Smooth muscle cell of the brain vasculature (primary cell): ENCODE results near the gene ANKS4B.
"Not testable (repeated sequence)": the region's sequence is repeated elsewhere in the genome, so short reads cannot be mapped to it uniquely, and the experiment has no call there.

Experiments used
- DNase-seq: peaks from one replicate; pipeline ENCODE4 v3.0.0-alpha.2; 2012; ENCODE audit warnings: low read depth, low spot score

ANKS4B gene

DNA sequence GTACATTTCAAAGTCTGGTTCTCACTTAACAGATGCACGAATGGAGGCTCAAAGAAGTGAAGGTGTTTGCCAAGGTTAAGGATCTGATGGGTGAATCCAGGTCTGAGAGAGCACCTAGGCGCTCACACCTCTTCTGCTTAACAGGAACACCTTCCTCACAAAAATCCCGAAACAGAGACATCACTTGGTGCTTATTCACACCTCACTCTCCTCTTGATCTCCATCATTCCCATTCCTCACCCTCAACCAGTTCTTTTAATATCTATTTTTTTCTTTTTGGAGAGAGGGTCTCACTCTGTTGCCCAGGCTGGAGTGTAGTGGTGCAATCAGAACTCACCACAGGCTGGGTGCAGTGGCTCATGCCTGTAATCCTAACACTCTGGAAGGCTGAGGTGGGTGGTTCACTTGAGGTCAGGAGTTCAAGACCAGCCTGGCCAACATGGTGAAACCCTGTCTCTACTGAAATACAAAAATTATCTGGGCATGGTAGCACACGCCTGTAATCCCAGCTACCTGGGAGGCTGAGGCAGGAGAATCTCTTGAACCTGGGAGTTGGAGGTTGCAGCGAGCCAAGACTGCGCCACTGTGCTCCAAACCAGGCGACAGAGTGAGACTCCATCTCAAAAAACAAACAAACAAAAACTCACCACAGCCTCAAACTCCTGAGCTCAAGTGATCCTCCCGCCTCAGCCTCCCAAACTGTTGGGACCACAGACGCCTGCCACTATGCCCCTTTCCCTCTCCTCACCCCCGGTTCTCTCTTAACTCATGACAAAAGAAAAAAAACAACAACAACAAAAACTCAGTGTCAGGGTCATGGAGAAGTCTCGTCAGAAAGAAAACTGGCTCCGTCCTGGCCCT, 29.5 kb downstream of the ANKS4B start:
- no peak for DNase-seq

DNA sequence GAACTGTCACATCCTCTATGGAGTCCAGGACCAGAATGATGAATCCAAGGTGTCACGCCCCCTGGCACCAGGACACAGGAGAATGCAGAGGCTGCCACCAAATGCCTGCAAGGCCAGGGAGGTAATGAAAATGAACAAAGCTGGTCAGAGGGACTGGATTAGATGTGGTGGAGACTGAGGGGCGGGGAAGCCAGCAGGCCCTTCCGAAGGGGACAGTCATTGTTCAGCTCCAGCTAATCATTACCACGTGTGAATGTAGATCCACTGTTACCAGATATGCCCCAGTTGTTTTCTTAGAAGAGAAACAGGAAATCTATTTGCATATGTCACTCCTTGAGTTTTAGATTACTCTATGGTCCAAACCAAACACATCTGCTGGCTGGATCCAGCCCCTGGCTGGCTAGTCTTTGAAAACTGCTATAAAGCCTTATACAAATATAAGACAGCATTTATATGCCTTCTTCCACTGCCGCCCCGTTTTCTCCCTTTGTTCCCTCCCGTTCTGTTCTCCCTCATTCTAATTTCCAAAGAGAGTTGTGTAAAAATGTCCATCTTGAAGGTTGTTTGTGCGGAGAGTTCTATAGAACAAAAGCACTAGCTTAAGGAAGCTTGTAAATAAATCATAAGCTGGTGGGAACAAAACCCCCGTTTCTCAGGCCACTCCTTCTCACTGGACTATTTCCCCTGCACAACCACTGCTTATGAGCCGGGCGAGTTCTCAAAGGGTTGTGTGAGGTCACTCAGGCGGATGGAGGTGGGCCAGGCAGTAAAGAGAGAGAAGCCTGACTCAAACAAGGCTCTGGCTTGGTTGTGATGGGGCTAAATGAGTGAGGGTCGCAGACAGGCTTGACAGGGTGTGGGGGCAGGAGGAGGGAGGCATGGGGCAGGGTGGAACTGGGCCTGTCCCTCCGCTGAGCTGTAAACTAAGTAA, 30.4 kb downstream of the ANKS4B start:
- DNase-seq, result no peak

DNA sequence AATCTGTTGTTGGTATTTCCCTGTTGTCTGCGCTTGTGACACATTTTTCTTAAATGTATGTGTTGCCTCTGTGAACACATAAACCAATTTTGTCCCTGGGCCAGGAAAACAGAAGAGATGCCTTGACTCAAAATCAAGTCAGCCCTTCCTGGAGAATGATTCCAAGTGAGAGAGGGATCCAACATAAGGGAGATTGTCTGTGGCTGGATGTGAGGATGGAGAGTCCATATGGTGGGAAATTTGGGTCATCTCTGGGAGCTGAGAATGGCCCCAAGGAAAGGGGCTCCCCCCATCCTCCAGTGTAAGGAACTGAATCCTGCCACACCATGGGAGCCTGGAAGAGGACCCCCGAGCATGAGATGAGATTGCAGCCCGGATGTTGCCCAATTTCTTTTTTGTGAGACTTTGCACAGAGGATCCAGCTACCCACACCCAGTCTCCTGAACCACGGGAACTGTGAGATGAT, 31.1 kb downstream of the ANKS4B start:
- DNase-seq, result no peak

DNA sequence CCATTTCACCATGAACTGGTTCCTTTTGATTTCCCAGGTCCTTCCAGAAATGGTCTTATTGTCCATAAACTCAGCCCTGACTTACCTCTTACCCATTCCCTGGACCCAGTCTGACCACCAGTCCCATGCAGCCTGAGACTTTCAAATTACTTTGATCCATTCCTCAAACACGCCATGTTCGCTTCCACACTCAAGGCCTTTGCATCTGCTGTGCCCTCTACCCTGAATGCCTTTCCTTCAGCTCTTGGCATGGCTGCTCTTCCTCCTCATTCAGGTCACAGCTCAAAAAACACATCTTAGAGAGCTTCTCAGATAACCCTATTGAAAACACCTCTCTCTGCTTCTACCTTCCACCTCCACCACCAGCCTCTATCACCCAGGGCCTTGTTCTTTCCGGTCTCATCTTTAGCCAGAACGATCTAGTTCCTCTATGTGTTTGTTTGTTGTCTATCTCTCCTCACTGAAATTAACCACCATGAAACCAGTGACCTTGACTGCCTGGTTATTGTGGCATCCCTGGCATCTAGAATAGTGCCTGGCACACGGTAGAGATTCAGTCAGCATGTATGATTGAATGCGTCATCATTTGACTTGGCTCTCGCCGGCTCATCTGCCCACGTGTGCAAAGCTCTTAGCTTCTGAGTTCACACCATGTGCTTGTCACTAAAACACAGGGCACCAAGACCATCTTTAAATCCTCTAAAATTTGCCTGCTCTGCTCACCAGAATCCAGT, 31.8 kb downstream of the ANKS4B start:
- no peak for DNase-seq

DNA sequence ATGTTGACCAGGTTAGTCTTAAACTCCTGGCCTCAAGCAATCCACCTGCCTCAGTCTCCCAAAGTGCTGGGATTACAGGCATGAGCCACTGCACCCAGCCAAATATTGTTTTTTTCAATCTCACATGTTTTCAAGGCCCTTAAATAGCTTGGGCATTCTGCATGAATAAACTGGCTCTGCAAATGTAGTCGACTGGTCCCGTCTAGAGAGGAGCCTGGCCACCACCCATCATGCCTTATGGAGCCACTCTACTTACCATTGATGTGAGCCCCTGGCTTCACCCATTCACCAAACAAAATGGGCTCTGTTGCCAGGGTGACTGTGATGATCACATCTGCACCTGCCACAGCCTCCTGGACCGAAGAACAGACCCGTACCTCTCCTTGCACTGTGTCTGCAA, 33.8 kb downstream of the ANKS4B start:
- DNase-seq, result no peak

DNA sequence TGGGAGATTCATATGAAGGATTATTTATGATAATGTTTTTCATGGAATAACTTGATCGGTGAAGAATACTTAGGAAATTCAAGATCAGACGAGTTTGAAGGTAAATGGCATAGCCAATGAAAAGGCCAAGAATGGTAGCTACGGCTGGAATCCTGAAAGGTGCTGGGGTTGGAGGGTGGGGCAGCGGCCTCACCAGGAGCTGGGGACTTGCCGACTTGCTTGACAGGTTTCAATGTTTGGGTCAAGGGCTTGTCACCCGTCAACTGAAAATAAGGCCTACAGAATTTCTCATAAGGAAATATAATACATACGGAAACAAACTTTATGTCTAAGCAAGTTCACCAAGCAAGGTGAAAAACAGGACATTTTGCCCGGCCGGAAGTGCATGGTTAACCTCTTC, 34.7 kb downstream of the ANKS4B start:
- no peak for DNase-seq

DNA sequence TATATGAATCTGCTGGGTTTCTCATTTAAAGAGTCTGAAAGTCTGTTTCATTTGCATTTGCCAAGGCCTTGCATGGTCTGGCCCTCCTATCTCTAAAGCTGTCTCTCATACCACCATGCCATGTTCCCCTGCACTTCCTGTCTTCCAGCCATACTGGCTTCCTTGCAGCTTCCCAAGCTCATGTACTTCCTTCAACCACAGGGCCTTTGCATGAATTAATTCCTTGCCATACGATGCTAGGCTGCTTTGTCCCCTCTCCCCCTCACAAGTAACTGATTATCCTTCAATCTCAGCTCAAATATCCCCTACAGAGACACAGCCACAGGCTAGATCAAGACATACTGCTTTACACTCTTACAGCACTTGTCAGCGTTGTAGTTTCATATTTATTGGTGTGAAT, 38.8 kb downstream of the ANKS4B start:
- DNase-seq, result no peak

DNA sequence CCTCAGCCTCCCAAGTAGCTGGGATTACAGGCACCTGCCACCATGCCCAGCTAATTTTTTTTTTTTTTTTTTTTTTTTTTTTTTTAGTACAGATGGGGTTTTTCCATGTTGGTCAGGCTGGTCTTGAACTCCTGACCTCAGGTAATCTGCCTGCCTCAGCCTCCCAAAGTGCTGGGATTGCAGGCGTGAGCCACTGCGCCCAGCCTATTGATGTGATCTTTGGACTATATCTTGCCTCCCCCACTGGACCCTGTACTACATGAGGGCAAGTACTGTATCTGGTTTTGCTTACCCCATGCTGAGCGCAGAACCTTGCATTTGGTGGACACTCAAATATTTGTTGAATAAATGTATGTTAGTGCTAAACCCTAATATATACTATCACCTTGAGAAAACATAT, 39.3 kb downstream of the ANKS4B start:
- not testable (repeated sequence) for DNase-seq

DNA sequence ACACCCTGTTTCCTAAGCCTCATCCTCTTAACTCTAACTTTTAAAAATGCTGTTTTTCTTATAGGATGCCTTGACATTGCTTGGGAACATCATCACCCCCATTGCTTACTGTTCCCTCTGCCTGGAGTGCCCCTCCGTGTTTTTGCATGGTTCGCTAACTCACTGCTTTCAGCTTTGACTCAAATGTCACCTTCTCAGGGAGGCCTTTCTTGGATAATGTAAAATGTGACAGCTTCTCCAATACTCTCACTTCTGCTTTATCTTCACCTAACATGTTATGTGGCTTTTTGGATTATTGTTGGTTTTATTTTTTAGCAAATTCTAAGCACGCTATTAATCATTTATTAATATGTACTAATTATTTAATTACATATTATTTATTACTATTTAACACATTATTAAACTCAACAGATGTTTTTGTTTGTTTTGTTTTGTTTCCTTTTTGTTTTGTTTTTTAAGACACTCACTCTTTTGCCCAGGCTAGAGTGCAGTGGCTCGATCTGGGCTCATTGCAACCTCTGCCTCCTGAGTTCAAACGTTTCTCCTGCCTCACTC, 40.8 kb downstream of the ANKS4B start:
- no peak for DNase-seq

DNA sequence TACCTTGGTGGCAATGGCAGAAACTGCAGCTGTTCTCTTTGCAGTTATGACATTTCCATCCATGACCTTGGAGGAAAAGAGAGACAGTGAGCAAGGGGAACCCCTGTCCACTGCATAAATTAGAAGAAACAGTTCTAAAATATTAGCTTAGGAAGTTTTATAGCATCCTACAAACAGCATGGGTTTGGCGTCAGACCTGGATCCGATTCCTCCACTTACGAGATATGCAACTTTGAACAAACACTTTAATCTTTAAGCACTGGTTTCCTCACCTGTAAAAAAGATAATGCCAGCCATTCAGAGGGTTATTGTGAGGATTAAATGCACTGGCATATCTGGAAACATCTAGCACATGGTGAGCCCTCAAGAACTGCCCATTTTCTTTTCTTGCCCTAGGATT, 42.0 kb downstream of the ANKS4B start:
- no peak for DNase-seq

DNA sequence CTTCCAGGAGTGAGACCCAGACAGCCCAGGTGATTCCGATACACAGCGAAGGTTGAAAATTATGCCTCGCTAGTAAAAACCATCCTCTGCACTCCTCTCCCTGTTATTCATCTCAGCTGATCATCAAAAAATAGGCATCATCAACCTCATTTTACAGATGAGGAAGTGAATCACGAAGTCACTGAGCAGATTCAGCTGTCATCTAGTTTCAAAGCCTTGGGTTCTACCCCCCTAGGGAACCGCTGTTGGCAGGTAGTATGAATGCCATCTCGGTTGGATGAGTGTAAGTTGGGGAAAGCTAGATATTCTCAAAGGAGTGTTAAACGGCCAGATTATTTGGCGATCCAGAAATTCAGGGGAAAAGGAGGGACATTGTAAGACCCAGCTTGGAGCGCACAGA, 42.6 kb downstream of the ANKS4B start:
- no peak for DNase-seq

DNA sequence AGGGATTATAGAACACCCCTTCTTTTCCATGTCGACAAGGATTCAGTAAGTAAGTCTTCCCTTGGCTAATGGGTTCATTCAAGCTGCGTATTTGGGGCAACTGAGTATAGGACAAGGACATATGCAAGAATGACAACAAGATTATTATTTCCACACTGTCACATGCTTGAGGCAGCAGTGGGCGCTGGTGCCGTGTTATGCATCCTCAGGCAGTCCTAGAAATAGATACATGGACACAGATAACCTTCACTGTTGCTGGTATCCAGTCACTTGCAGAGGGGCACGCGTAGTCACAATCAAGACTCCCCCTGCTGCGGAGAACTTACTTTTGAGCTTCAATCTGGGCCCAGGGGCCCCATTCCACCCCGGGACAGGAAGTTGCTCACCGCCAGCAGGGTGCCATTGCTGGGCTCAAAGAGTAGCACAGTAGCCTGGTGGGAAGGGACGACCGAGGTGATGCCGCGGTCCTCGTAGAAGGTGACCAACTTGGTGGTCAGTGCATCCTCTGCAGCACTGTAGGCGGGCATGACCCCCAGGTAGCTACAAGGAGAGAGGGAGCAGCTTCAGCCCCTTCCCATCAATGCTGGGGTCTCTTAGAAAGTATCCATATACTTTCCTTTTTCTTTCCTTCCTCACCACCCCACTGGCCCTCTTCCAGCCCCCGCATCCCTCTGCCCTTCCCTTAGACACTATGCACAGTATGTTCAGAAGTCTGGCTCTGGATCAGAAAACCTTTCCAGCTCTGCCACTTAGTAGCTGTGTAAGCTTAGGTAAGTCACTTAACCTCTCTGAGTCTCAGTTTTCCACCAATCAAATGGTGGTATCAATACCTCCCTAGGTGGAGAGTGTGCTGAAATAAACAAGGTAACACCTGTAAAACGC, 43.8 kb downstream of the ANKS4B start:
- no peak for DNase-seq

DNA sequence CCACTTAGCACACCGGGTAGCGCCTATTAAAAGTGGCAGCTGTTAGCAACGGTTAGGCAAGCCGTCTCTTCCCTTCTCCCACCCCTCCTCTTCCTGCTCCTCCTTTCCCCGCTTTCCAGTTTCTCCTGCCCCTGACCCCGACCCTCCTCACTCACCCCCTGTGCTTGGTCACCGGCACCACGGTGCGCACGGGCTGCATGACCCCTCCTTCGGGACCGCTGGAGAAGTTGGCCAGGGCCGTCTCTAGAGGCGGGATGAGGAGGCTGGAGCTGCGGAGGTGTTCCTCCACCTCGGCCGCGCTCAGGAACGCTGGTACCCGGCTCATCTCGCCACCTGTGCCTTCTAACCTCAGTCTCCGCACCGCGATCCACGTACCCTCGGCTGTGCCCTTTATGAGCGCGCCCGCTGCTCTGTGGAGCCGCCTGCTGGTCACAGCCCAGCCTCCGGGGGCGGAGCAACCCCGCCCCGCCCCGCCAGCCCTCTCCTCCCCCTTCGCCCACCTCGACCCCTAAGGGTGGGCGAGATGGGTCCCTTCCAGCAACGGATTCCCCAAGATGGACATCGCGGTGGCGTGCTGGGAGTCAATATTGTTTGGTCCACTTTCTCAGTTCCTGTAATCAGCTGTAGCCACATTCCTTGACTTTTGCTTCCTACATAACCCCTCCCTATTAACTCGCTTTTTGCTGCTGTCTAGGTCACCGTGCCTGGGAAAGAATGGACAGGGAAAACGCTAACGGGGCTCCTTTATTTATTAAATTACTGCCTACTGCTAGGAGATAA, 44.6 kb downstream of the ANKS4B start, which contains the start of gene CRYM:
Gene CRYM, minus strand, starts transcription at position 364 of the 780 bp plus-strand sequence. Its CDS starts 39 bp downstream, at position 325.
- no peak for DNase-seq

DNA sequence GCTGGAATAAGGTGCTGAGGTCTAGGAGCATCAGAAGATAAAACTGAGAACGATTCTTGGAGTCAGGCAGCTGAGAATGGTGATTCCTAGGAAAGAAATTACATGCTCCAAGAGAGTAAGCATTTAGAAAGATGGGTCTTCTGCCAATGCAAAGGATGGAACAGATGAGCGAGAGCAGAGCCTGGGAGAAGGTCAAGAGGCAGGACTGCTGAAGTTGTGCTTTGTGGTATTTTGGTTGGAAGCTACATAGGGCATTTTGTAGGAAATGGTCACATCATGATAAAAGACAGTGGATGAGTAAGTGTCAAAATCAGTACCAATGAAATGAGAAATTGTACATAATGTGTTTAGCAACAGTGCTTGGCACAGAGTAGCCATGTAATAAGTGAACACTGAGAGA, 46.0 kb downstream of the ANKS4B start:
- DNase-seq, result no peak

DNA sequence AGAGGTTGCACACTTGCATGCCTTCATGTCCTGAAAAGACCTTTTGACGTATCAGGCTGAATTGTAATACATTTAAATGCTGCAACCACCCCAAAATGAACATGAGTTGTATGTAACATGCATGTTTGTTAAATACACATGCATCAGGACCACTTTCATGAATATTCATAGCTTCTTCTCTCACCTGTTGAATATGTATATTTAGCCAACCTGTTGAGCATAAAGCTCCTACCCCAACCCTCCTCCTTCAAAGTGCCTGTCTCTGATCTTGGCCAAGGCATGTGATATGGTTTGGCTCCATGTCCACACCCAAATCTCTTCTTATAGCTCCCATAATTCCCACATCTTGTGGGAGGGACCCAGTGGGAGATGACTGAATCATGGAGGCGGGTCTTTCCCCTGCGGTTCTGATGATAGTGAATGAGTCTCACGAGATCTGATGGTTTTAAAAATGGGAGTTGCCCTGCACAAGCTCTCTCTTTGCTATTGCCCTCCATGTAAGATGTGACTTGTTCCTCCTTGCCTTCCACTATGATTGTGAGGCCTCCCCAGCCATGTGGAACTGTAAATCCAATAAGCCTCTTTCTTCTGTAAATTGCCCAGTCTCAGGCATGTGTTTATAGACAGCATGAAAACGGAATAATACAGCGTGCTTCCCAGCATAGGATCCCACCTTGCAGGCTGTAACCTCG, 48.3 kb downstream of the ANKS4B start:
- DNase-seq, result no peak

DNA sequence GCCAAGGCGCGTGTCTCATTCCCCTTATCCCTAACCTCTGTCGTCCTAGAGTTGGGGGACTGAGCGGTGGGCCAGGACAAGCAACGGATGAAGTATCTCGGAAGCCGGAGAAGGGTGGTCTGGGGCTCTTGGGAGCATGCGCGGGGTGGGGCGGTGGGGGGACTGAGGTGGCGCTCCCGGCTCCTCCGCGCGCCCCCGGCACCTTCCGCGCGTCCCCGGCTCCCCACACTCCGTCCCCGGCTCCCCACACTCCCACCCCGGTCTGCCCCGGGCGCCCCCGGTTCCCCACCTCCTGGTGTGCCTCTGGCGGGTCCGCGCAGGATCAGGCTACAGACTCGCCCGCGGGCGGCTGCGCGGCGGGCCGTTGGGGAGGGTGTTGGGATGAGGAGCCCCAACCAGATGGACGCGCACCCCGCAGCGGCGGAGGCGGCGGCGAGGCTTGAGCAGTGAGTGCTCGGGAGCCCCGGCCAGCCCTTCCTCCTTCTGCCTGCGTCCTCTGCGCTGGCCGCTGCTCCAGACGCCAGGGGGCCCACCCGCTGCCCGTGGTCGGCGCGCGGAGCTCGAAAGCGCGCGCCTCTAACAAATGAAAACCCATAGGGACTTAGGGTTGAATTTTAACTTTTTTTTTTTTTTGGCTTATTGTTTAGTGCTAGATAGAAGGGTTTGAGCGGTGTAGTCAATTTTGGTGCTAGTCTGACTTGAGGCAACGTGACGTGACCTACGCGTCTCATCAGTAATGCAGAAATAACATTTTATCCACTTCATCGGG, 50.2 kb downstream of the ANKS4B start:
- DNase-seq, result no peak

DNA sequence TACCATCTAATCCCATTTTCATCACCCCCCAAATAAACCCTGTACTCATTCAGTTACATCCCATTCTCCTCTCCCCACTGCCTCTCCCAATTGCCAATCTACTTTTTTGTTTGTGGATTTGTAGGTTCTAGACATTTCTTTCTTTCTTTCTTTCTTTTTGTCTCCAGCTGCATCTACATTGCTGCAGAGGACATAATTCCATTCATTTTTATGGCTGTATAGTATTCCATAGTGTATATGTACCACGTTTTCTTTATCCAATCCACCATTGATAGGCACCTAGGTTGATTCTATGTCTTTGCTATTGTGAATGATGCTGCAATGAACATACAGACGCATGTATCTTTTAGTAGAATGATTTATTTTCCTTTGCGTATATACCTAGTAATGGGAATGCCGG, 50.9 kb downstream of the ANKS4B start:
- no peak for DNase-seq

DNA sequence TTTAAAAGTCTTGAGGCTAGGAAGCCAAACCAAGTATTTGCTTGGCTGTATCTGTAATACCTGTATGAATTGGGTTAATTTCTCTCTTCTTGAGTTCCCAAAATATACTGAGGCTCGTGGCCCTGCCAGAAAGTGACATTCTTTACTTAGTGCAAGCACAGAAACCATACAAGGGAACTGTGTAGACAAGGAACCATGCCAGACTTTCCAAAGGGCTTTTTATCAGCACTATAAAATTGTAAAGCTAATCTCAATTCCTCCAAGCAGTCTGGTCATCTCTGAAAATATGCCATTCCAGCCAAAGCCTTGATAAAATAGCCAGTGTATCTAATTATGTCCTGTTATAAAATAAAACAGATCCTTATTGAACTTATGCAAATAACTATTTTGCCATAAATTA, 51.8 kb downstream of the ANKS4B start:
- no peak for DNase-seq
